ENCODE data around the gene SERPINB10. TPM values are rescaled to one million over a fixed set of nuclear protein-coding genes. Genes with fewer than 3 reads are reported as not detected.
"Not testable (repeated sequence)": the region's sequence is repeated elsewhere in the genome, so short reads cannot be mapped to it uniquely, and the experiment has no call there.

Gene SERPINB10
- total RNA-seq, 1 donor from 2014 or later, result not detected

- no peak for TF ChIP-seq CTCF (conservative IDR thresholded peaks at IDR 0.05)
- no peaks in the 10 kb centered on the region for H3K36me3 Mint-ChIP-seq (ENCODE audit: low read depth)
These were observed 23.1 kb downstream of the SERPINB10 start for GRCh38 chr18:63930773-63931354.

GRCh38 chr18:63936156-63936931 lies 28.6 kb downstream of the SERPINB10 start:
- H3K4me1 Mint-ChIP-seq, result peaks cover 5% of the 10 kb centered on the region
- H3K27me3 Mint-ChIP-seq (ENCODE audit: low read depth), result peaks cover 5% of the 10 kb centered on the region
- peak overlapping the region; percentile 71 for H3K4me3 Mint-ChIP-seq
- TF ChIP-seq CTCF (conservative IDR thresholded peaks at IDR 0.05), result peak; percentile 77
- no peaks in the 10 kb centered on the region for H3K36me3 Mint-ChIP-seq (ENCODE audit: low read depth)
- H3K27ac Mint-ChIP-seq (ENCODE audit: unreplicated experiment), result no peak overlapping the region
- H3K9me3 Mint-ChIP-seq, result no peaks in the 10 kb centered on the region
- peak; percentile 80 for DNase-seq (ENCODE audit: low read depth, low spot score)

More at GRCh38 chr18:63930773-63931354, 23.1 kb downstream of the SERPINB10 start:
- no peaks in the 10 kb centered on the region for H3K9me3 Mint-ChIP-seq
- H3K4me3 Mint-ChIP-seq, result no peak overlapping the region
- no peak overlapping the region for H3K27ac Mint-ChIP-seq (ENCODE audit: unreplicated experiment)
- no peaks in the 10 kb centered on the region for H3K4me1 Mint-ChIP-seq
- peaks cover 6% of the 10 kb centered on the region for H3K27me3 Mint-ChIP-seq (ENCODE audit: low read depth)
- DNase-seq (ENCODE audit: low read depth, low spot score), result no peak

- Mint-ChIP-seq H3K36me3 (ENCODE audit: low read depth) (no peaks in the 10 kb centered on the region), H3K27me3 (ENCODE audit: low read depth) (peaks cover 5% of the 10 kb centered on the region), H3K4me3 (no peak overlapping the region), H3K9me3 (peaks cover 2% of the 10 kb centered on the region), H3K27ac (ENCODE audit: unreplicated experiment) (no peak overlapping the region), H3K4me1 (peaks cover 5% of the 10 kb centered on the region)
- no peak for TF ChIP-seq CTCF (conservative IDR thresholded peaks at IDR 0.05)
- DNase-seq (ENCODE audit: low read depth, low spot score), result no peak
These were observed 29.2 kb downstream of the SERPINB10 start for GRCh38 chr18:63936932-63937393.

- H3K27me3 Mint-ChIP-seq (ENCODE audit: low read depth), result peaks cover 14% of the 10 kb centered on the region
- H3K9me3 Mint-ChIP-seq, result peaks cover 2% of the 10 kb centered on the region
- DNase-seq (ENCODE audit: low read depth, low spot score), result no peak
- no peak overlapping the region for H3K4me3 Mint-ChIP-seq
- H3K36me3 Mint-ChIP-seq (ENCODE audit: low read depth), result no peaks in the 10 kb centered on the region
- H3K4me1 Mint-ChIP-seq, result peaks cover 5% of the 10 kb centered on the region
- H3K27ac Mint-ChIP-seq (ENCODE audit: unreplicated experiment), result no peak overlapping the region
- no peak for TF ChIP-seq CTCF (conservative IDR thresholded peaks at IDR 0.05)
These were observed 32.2 kb downstream of the SERPINB10 start for GRCh38 chr18:63940008-63940407.

GRCh38 chr18:63940543-63941050 lies 32.8 kb downstream of the SERPINB10 start:
- not testable (repeated sequence) for DNase-seq (ENCODE audit: low read depth, low spot score); H3K27ac Mint-ChIP-seq (ENCODE audit: unreplicated experiment); H3K36me3 Mint-ChIP-seq (ENCODE audit: low read depth); H3K4me3 Mint-ChIP-seq; H3K9me3 Mint-ChIP-seq; H3K4me1 Mint-ChIP-seq
- H3K27me3 Mint-ChIP-seq (ENCODE audit: low read depth), result peaks cover 14% of the 10 kb centered on the region

Measured in neural crest cell (in vitro differentiated cells).